Ureter (tissue), 1 donor: ENCODE results near the gene PERCC1. TPM values are rescaled to one million over a fixed set of nuclear protein-coding genes. Genes with fewer than 3 reads are reported as not detected.
A peak's percentile ranks its signal among the peaks of the same experiment; 100 is the strongest.
"Not testable (repeated sequence)": the region's sequence is repeated elsewhere in the genome, so short reads cannot be mapped to it uniquely, and the experiment has no call there.

Source experiments
- DNase-seq: peaks from one replicate; pipeline ENCODE4 v3.0.0-alpha.2; 2020; ENCODE audit warnings: low spot score
- total RNA-seq: library from RNA; stranded (reverse); gene quantifications from one replicate; pipeline ENCODE4 v1.2.4, GENCODE V29; 2023
- donor health status: DM: yes; HTN: yes; CAD: no.

Gene PERCC1
- total RNA-seq, 1 donor from 2014 or later: not detected

GRCh38 chr16:1469141-1469540 lies 38.3 kb downstream of the PERCC1 start:
- not testable (repeated sequence) for DNase-seq

- no peak for DNase-seq
These were observed 38.9 kb downstream of the PERCC1 start for GRCh38 chr16:1469693-1470201.

GRCh38 chr16:1470481-1471251 lies 39.8 kb downstream of the PERCC1 start:
- no peak for DNase-seq

- no peak for DNase-seq
These were observed 40.8 kb downstream of the PERCC1 start for GRCh38 chr16:1471569-1472194.

- DNase-seq: no peak
These were observed 42.1 kb downstream of the PERCC1 start for GRCh38 chr16:1472974-1473373.

- no peak for DNase-seq
These were observed 43.4 kb downstream of the PERCC1 start for GRCh38 chr16:1474082-1474795.

- peak; percentile 92 for DNase-seq
These were observed 44.1 kb downstream of the PERCC1 start, which contains the start of gene CLCN7 for GRCh38 chr16:1474796-1475551. Gene CLCN7 (minus strand): TSS chr16:1475028. CDS start chr16:1474974, 54 bp downstream.

- no peak for DNase-seq
These were observed 44.8 kb downstream of the PERCC1 start for GRCh38 chr16:1475552-1476114.

- no peak for DNase-seq
These were observed 46.2 kb downstream of the PERCC1 start for GRCh38 chr16:1477033-1477432.

GRCh38 chr16:1478937-1479336 lies 48.1 kb downstream of the PERCC1 start:
- DNase-seq: not testable (repeated sequence)

- DNase-seq: no peak
These were observed 51.3 kb downstream of the PERCC1 start for GRCh38 chr16:1481906-1482835.

Other genes starting within 250 kb of the PERCC1 start
- gene TPSG1, start 205.8 kb upstream of the PERCC1 start, total RNA-seq: 1.7 TPM
- 36.9 TPM for gene TPSB2, start 200.9 kb upstream of the PERCC1 start, total RNA-seq
- gene TPSAB1, start 190.4 kb upstream of the PERCC1 start, total RNA-seq: 38.0 TPM
- gene TPSD1, start 175.0 kb upstream of the PERCC1 start, total RNA-seq: 5.0 TPM
- 150 TPM for gene UBE2I, start 121.4 kb upstream of the PERCC1 start, total RNA-seq
- gene BAIAP3, start 97.4 kb upstream of the PERCC1 start, total RNA-seq: 3.9 TPM
- gene TSR3, start 79.2 kb upstream of the PERCC1 start, total RNA-seq: 38.2 TPM
- gene GNPTG, start 79.1 kb upstream of the PERCC1 start, total RNA-seq: 67.6 TPM
- gene UNKL, start 16.4 kb upstream of the PERCC1 start, total RNA-seq: 16.7 TPM
- 14.5 TPM for gene UQCC4, start 10.3 kb upstream of the PERCC1 start, total RNA-seq
- gene CCDC154, start 13.5 kb downstream of the PERCC1 start, total RNA-seq: 2.0 TPM
- 77.5 TPM for gene CLCN7, start 44.0 kb downstream of the PERCC1 start, total RNA-seq
- 0.34 TPM for gene PTX4, start 57.9 kb downstream of the PERCC1 start, total RNA-seq
- 58.7 TPM for gene TELO2, start 62.3 kb downstream of the PERCC1 start, total RNA-seq
- 32.8 TPM for gene TMEM204, start 102.6 kb downstream of the PERCC1 start, total RNA-seq
- gene IFT140, start 181.0 kb downstream of the PERCC1 start, total RNA-seq: 35.1 TPM
- gene CRAMP1, start 181.3 kb downstream of the PERCC1 start, total RNA-seq: 31.4 TPM
- 108 TPM for gene JPT2, start 247.2 kb downstream of the PERCC1 start, total RNA-seq